RWPE1 (cell line): ENCODE data around the gene MUC5B.
A peak's percentile ranks its signal among the peaks of the same experiment; 100 is the strongest.

Experiments used
- CTCF ChIA-PET: fragments of 350-600 bp; sonication (Branson Sonifier 250); formaldehyde crosslinking; extraction: SDS; loops from one replicate; lab custom pipeline; 2021; lab: Yijun Ruan, JAX
- POLR2A ChIA-PET: fragments of 400-600 bp; formaldehyde crosslinking; extraction: SDS; loops from one replicate; lab custom pipeline; 2020; ENCODE audit warnings: antibody characterized with exemption; ENCODE audit not compliant: low non-redundant PET; lab: Yijun Ruan, JAX
- DNase-seq: peaks from one replicate; pipeline ENCODE4 v3.0.0; 2012; ENCODE audit warnings: low spot score
- H3K27ac ChIP-seq: fragments of 450-650 bp; 2 replicates; pipeline ENCODE4 v1.5.1; 2017
- TF ChIP-seq, protein P1 (sequence below): fragments of 450-650 bp; conservative IDR thresholded peaks from 2 replicates; pipeline ENCODE4 v1.5.1; 2017; ENCODE audit warnings: low read depth, mild to moderate bottlenecking

The MUC5B gene

GRCh38 chr11:1300121-1300520, 77.3 kb downstream of the MUC5B start:
- ChIA-PET POLR2A (interaction anchor here (0.5 kb wide), 1 partner anchor 22 kb away, joined by 3 read pairs; no protein-coding TSS in a partner anchor), CTCF (interaction anchor here (0.7 to 1.0 kb wide), 2 partner anchors 147 to 393 kb away, joined by 5 read pairs; no protein-coding TSS in a partner anchor)
- H3K27ac ChIP-seq = peak overlapping the region; percentile 78; the same call in 1 of the 2 replicates
- no peak for DNase-seq
- TF ChIP-seq, protein P1, sequence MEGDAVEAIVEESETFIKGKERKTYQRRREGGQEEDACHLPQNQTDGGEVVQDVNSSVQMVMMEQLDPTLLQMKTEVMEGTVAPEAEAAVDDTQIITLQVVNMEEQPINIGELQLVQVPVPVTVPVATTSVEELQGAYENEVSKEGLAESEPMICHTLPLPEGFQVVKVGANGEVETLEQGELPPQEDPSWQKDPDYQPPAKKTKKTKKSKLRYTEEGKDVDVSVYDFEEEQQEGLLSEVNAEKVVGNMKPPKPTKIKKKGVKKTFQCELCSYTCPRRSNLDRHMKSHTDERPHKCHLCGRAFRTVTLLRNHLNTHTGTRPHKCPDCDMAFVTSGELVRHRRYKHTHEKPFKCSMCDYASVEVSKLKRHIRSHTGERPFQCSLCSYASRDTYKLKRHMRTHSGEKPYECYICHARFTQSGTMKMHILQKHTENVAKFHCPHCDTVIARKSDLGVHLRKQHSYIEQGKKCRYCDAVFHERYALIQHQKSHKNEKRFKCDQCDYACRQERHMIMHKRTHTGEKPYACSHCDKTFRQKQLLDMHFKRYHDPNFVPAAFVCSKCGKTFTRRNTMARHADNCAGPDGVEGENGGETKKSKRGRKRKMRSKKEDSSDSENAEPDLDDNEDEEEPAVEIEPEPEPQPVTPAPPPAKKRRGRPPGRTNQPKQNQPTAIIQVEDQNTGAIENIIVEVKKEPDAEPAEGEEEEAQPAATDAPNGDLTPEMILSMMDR = no peak

DNA sequence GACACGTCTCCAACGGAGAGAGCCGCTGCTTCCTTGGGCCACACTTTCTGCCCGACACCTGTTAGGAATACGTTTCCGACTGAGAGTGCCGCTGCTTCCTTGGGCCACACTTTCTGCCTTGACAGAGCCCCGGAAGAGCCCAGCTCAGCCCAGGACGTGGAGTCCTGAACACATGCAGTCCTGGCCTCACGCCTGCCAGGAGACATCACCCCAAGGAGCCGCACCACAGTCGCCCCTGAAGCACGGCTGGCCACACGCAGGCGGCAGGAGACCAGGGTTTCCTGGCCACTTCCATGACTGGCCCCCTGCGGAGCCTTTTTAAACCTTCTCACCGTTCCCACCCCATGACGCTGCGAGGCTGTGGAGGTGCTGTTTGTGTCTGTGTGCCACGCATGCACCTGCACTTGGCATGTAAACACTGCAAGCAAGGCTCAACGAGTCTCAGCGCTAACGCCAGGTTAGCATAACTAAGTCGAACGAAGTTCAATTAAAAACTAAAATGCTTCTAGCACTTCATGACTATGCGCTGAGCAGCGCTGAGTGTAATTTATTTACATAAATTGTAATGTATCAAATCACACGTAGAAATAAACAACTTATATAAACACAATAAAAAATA, 77.8 kb downstream of the MUC5B start:
- DNase-seq = no peak
- peak overlapping the region; percentile 78; the same call in 1 of the 2 replicates for H3K27ac ChIP-seq
- ChIA-PET POLR2A (interaction anchor here (0.5 kb wide), 1 partner anchor 22 kb away, joined by 3 read pairs; no protein-coding TSS in a partner anchor), CTCF (interaction anchor here (0.7 to 1.0 kb wide), 3 partner anchors 98 to 393 kb away, joined by 4 to 5 read pairs (median 5); no protein-coding TSS in a partner anchor)
- TF ChIP-seq, protein P1 = no peak

GRCh38 chr11:1301220-1302000, 78.5 kb downstream of the MUC5B start:
- ChIA-PET CTCF (interaction anchor here (1.0 kb wide), 1 partner anchor 98 kb away, joined by 4 read pairs; no protein-coding TSS in a partner anchor), POLR2A (no interaction called here)
- no peak for DNase-seq
- peak overlapping the region; percentile 44 for H3K27ac ChIP-seq
- TF ChIP-seq, protein P1 = no peak

- POLR2A ChIA-PET = no interaction called here
- TF ChIP-seq, protein P1 = no peak
- peak overlapping the region; percentile 44 for H3K27ac ChIP-seq
- no peak for DNase-seq
- CTCF ChIA-PET = interaction anchor here (1.1 kb wide), 1 partner anchor 9 kb away, joined by 4 read pairs; no protein-coding TSS in a partner anchor
Measured at GRCh38 chr11:1302041-1302460, 79.2 kb downstream of the MUC5B start.

GRCh38 chr11:1302461-1303125, 79.7 kb downstream of the MUC5B start:
- TF ChIP-seq, protein P1 = no peak
- peak overlapping the region; percentile 44 for H3K27ac ChIP-seq
- POLR2A ChIA-PET = no interaction called here
- CTCF ChIA-PET = interaction anchor here (0.5 to 1.1 kb wide), 4 partner anchors 9 to 134 kb away, joined by 3 to 4 read pairs (median 3); no protein-coding TSS in a partner anchor
- DNase-seq = no peak
